Fibroblast of villous mesenchyme (primary cell): ENCODE results near the gene MBLAC1. TPM values are rescaled to one million over a fixed set of nuclear protein-coding genes. Genes with fewer than 3 reads are reported as not detected.
A peak's percentile ranks its signal among the peaks of the same experiment; 100 is the strongest.

Experiments used
- DNase-seq: peaks from one replicate; pipeline ENCODE4 v3.0.0-alpha.2; 2010; ENCODE audit warnings: low read depth
- H3K4me3 ChIP-seq: 2 replicates; pipeline ENCODE4 v1.5.1; 2011; ENCODE audit warnings: low read depth, mild to moderate bottlenecking, low read length
- CTCF ChIP-seq: IDR thresholded peaks from 2 replicates; pipeline ENCODE4 v1.5.1; 2012; ENCODE audit warnings: low read depth, mild to moderate bottlenecking, low read length; ENCODE audit not compliant: insufficient read depth
- total RNA-seq: library from RNA; depleted of rRNA; stranded (reverse); fragments of >200 nt; gene quantifications from 2 replicates; pipeline ENCODE4 v1.2.3, GENCODE V29; 2012

The MBLAC1 gene
- total RNA-seq, 1 donor, result 1.7 TPM

- peak; percentile 85 for DNase-seq
- peak within 1 kb of the TSS; percentile 74 for H3K4me3 ChIP-seq
- no peak for TF ChIP-seq CTCF
Measured at GRCh38 chr7:100158229-100159098, 31.7 kb downstream of the MBLAC1 start, which contains the start of gene TRAPPC14. TRAPPC14 (minus strand) TSS chr7:100158723; CDS start chr7:100158499, 224 bp downstream.

GRCh38 chr7:100159099-100159623, 32.4 kb downstream of the MBLAC1 start:
- peak overlapping the region; percentile 74 for H3K4me3 ChIP-seq
- DNase-seq, result no peak
- TF ChIP-seq CTCF, result no peak

- DNase-seq, result no peak
- H3K4me3 ChIP-seq, result no peak overlapping the region
- TF ChIP-seq CTCF, result no peak
Measured at GRCh38 chr7:100160067-100160466, 33.3 kb downstream of the MBLAC1 start.

GRCh38 chr7:100163006-100163531, 36.3 kb downstream of the MBLAC1 start:
- H3K4me3 ChIP-seq, result no peak overlapping the region
- no peak for TF ChIP-seq CTCF
- DNase-seq, result no peak

GRCh38 chr7:100163871-100164270, 37.1 kb downstream of the MBLAC1 start:
- TF ChIP-seq CTCF, result no peak
- DNase-seq, result no peak
- H3K4me3 ChIP-seq, result no peak overlapping the region

- no peak for DNase-seq
- no peak overlapping the region for H3K4me3 ChIP-seq
- no peak for TF ChIP-seq CTCF
Measured at GRCh38 chr7:100166317-100166940, 39.7 kb downstream of the MBLAC1 start.
